ENCODE measurements around the gene LMBR1.
"Not testable (repeated sequence)": the region's sequence is repeated elsewhere in the genome, so short reads cannot be mapped to it uniquely, and the experiment has no call there.

LMBR1 gene

GRCh38 chr7:156881679-156882078, 11.3 kb downstream of the LMBR1 start:
- Histone ChIP-seq H3K4me3 (ENCODE audit: low read depth, low read length) (no peak overlapping the region), H3K27me3 (ENCODE audit: control insufficient read depth, insufficient read depth, low read length) (no peaks in the 10 kb centered on the region), H3K9ac (ENCODE audit: low read length) (no peak overlapping the region), H3K27ac (ENCODE audit: low read depth, low read length) (no peak overlapping the region), H3K9me3 (ENCODE audit: control insufficient read depth, insufficient read depth, low read depth, low read length) (peaks cover 24% of the 10 kb centered on the region), H3K36me3 (ENCODE audit: control insufficient read depth, insufficient read depth, low read length) (0 out of 2 replicates have a peak, but pooled peaks cover 5% of the 10 kb centered on the region), H3K4me1 (ENCODE audit: control insufficient read depth, insufficient read depth, low read length) (no peaks in the 10 kb centered on the region)

GRCh38 chr7:156875766-156876165, 17.2 kb downstream of the LMBR1 start:
- peaks cover 23% of the 10 kb centered on the region for H3K9me3 ChIP-seq (ENCODE audit: control insufficient read depth, insufficient read depth, low read depth, low read length)
- no peak overlapping the region for H3K27ac ChIP-seq (ENCODE audit: low read depth, low read length)
- H3K4me3 ChIP-seq (ENCODE audit: low read depth, low read length), result no peak overlapping the region
- H3K9ac ChIP-seq (ENCODE audit: low read length), result no peak overlapping the region
- H3K27me3 ChIP-seq (ENCODE audit: control insufficient read depth, insufficient read depth, low read length), result no peaks in the 10 kb centered on the region
- H3K4me1 ChIP-seq (ENCODE audit: control insufficient read depth, insufficient read depth, low read length), result no peaks in the 10 kb centered on the region
- peaks cover 5% of the 10 kb centered on the region for H3K36me3 ChIP-seq (ENCODE audit: control insufficient read depth, insufficient read depth, low read length)

GRCh38 chr7:156868363-156868762, 24.6 kb downstream of the LMBR1 start:
- H3K27me3 ChIP-seq (ENCODE audit: control insufficient read depth, insufficient read depth, low read length); H3K9me3 ChIP-seq (ENCODE audit: control insufficient read depth, insufficient read depth, low read depth, low read length); H3K4me3 ChIP-seq (ENCODE audit: low read depth, low read length); H3K36me3 ChIP-seq (ENCODE audit: control insufficient read depth, insufficient read depth, low read length); H3K27ac ChIP-seq (ENCODE audit: low read depth, low read length); H3K9ac ChIP-seq (ENCODE audit: low read length); H3K4me1 ChIP-seq (ENCODE audit: control insufficient read depth, insufficient read depth, low read length): not testable (repeated sequence)

- H3K4me1 ChIP-seq (ENCODE audit: control insufficient read depth, insufficient read depth, low read length), result peaks cover 5% of the 10 kb centered on the region; the same call in 1 of the 2 replicates
- no peak overlapping the region for H3K4me3 ChIP-seq (ENCODE audit: low read depth, low read length)
- H3K36me3 ChIP-seq (ENCODE audit: control insufficient read depth, insufficient read depth, low read length), result peaks cover 20% of the 10 kb centered on the region
- H3K27me3 ChIP-seq (ENCODE audit: control insufficient read depth, insufficient read depth, low read length), result no peaks in the 10 kb centered on the region
- H3K9ac ChIP-seq (ENCODE audit: low read length), result no peak overlapping the region
- H3K27ac ChIP-seq (ENCODE audit: low read depth, low read length), result no peak overlapping the region
- peaks cover 18% of the 10 kb centered on the region for H3K9me3 ChIP-seq (ENCODE audit: control insufficient read depth, insufficient read depth, low read depth, low read length)
Measured at GRCh38 chr7:156865493-156865892, 27.5 kb downstream of the LMBR1 start.

- H3K9ac ChIP-seq (ENCODE audit: low read length); H3K27ac ChIP-seq (ENCODE audit: low read depth, low read length); H3K27me3 ChIP-seq (ENCODE audit: control insufficient read depth, insufficient read depth, low read length); H3K4me1 ChIP-seq (ENCODE audit: control insufficient read depth, insufficient read depth, low read length); H3K4me3 ChIP-seq (ENCODE audit: low read depth, low read length): not testable (repeated sequence)
- peaks cover 46% of the 10 kb centered on the region for H3K9me3 ChIP-seq (ENCODE audit: control insufficient read depth, insufficient read depth, low read depth, low read length)
- H3K36me3 ChIP-seq (ENCODE audit: control insufficient read depth, insufficient read depth, low read length), result peaks cover 20% of the 10 kb centered on the region
Measured at GRCh38 chr7:156862022-156862421, 31.0 kb downstream of the LMBR1 start.

GRCh38 chr7:156861212-156861611, 31.8 kb downstream of the LMBR1 start:
- Histone ChIP-seq H3K9ac (ENCODE audit: low read length) (no peak overlapping the region), H3K4me1 (ENCODE audit: control insufficient read depth, insufficient read depth, low read length) (peaks cover 3% of the 10 kb centered on the region; the same call in 1 of the 2 replicates), H3K27ac (ENCODE audit: low read depth, low read length) (no peak overlapping the region), H3K36me3 (ENCODE audit: control insufficient read depth, insufficient read depth, low read length) (peaks cover 20% of the 10 kb centered on the region), H3K4me3 (ENCODE audit: low read depth, low read length) (no peak overlapping the region), H3K27me3 (ENCODE audit: control insufficient read depth, insufficient read depth, low read length) (no peaks in the 10 kb centered on the region), H3K9me3 (ENCODE audit: control insufficient read depth, insufficient read depth, low read depth, low read length) (peaks cover 53% of the 10 kb centered on the region)

GRCh38 chr7:156860099-156860498, 32.9 kb downstream of the LMBR1 start:
- not testable (repeated sequence) for H3K4me3 ChIP-seq (ENCODE audit: low read depth, low read length)
- H3K36me3 ChIP-seq (ENCODE audit: control insufficient read depth, insufficient read depth, low read length), result peaks cover 20% of the 10 kb centered on the region
- peaks cover 58% of the 10 kb centered on the region for H3K9me3 ChIP-seq (ENCODE audit: control insufficient read depth, insufficient read depth, low read depth, low read length)

GRCh38 chr7:156858523-156858922, 34.5 kb downstream of the LMBR1 start:
- Histone ChIP-seq H3K4me3 (ENCODE audit: low read depth, low read length) (no peak overlapping the region), H3K36me3 (ENCODE audit: control insufficient read depth, insufficient read depth, low read length) (peaks cover 20% of the 10 kb centered on the region), H3K4me1 (ENCODE audit: control insufficient read depth, insufficient read depth, low read length) (no peaks in the 10 kb centered on the region), H3K9ac (ENCODE audit: low read length) (no peak overlapping the region), H3K9me3 (ENCODE audit: control insufficient read depth, insufficient read depth, low read depth, low read length) (peaks cover 65% of the 10 kb centered on the region), H3K27ac (ENCODE audit: low read depth, low read length) (no peak overlapping the region), H3K27me3 (ENCODE audit: control insufficient read depth, insufficient read depth, low read length) (no peaks in the 10 kb centered on the region)

More at GRCh38 chr7:156860099-156860498, 32.9 kb downstream of the LMBR1 start:
- H3K4me1 ChIP-seq (ENCODE audit: control insufficient read depth, insufficient read depth, low read length); H3K27ac ChIP-seq (ENCODE audit: low read depth, low read length); H3K27me3 ChIP-seq (ENCODE audit: control insufficient read depth, insufficient read depth, low read length); H3K9ac ChIP-seq (ENCODE audit: low read length): not testable (repeated sequence)

GRCh38 chr7:156857757-156858156, 35.2 kb downstream of the LMBR1 start:
- H3K27me3 ChIP-seq (ENCODE audit: control insufficient read depth, insufficient read depth, low read length), result no peaks in the 10 kb centered on the region
- H3K36me3 ChIP-seq (ENCODE audit: control insufficient read depth, insufficient read depth, low read length), result peaks cover 16% of the 10 kb centered on the region
- H3K9ac ChIP-seq (ENCODE audit: low read length), result no peak overlapping the region
- H3K27ac ChIP-seq (ENCODE audit: low read depth, low read length), result no peak overlapping the region
- H3K4me3 ChIP-seq (ENCODE audit: low read depth, low read length), result no peak overlapping the region
- H3K9me3 ChIP-seq (ENCODE audit: control insufficient read depth, insufficient read depth, low read depth, low read length), result peaks cover 68% of the 10 kb centered on the region
- no peaks in the 10 kb centered on the region for H3K4me1 ChIP-seq (ENCODE audit: control insufficient read depth, insufficient read depth, low read length)

- H3K4me1 ChIP-seq (ENCODE audit: control insufficient read depth, insufficient read depth, low read length), result no peaks in the 10 kb centered on the region
- H3K27me3 ChIP-seq (ENCODE audit: control insufficient read depth, insufficient read depth, low read length), result no peaks in the 10 kb centered on the region
- no peak overlapping the region for H3K9ac ChIP-seq (ENCODE audit: low read length)
- no peak overlapping the region for H3K4me3 ChIP-seq (ENCODE audit: low read depth, low read length)
- H3K36me3 ChIP-seq (ENCODE audit: control insufficient read depth, insufficient read depth, low read length), result 0 out of 2 replicates have a peak, but pooled peaks cover 2% of the 10 kb centered on the region
- peaks cover 42% of the 10 kb centered on the region for H3K9me3 ChIP-seq (ENCODE audit: control insufficient read depth, insufficient read depth, low read depth, low read length)
- no peak overlapping the region for H3K27ac ChIP-seq (ENCODE audit: low read depth, low read length)
Measured at GRCh38 chr7:156854654-156855053, 38.3 kb downstream of the LMBR1 start.

- no peak overlapping the region for H3K4me3 ChIP-seq (ENCODE audit: low read depth, low read length)
- H3K9ac ChIP-seq (ENCODE audit: low read length), result no peak overlapping the region
- no peak overlapping the region for H3K27ac ChIP-seq (ENCODE audit: low read depth, low read length)
- no peaks in the 10 kb centered on the region for H3K4me1 ChIP-seq (ENCODE audit: control insufficient read depth, insufficient read depth, low read length)
- H3K36me3 ChIP-seq (ENCODE audit: control insufficient read depth, insufficient read depth, low read length), result 0 out of 2 replicates have a peak, but pooled peaks cover 2% of the 10 kb centered on the region
- H3K27me3 ChIP-seq (ENCODE audit: control insufficient read depth, insufficient read depth, low read length), result no peaks in the 10 kb centered on the region
- H3K9me3 ChIP-seq (ENCODE audit: control insufficient read depth, insufficient read depth, low read depth, low read length), result peaks cover 6% of the 10 kb centered on the region; the same call in 1 of the 2 replicates
Measured at GRCh38 chr7:156848979-156849378, 44.0 kb downstream of the LMBR1 start.

Measured in HUES6 (cell line).